ENCODE data around the gene PCSK1N.

DNA sequence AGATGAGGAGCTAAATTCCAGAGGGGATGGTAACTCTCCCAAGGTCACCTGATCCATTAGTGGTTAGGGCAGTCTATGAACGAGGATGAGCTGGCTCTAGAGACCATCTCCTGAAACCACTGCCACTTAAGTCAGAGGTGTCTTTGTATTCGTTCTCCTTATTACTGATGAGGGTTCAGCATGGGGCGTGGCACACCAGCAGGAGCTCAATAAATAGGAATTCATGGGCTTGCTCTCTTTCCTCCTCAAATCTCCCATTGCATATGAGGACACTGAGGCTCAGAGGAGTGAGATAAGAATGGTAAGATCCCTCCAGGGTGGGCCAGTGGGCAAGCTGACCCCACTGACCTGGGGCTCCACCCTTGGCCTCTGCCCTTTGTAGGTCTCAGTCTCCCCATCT, 50.7 kb downstream of the PCSK1N start:
- TF ChIP-seq SPI1 (IDR thresholded peaks at IDR 0.05; ENCODE audit: low read depth, low read length) = no peak
- no peak for TF ChIP-seq POLR2AphosphoS5 (IDR thresholded peaks at IDR 0.05; ENCODE audit: low read depth, low read length)
- no peak for TF ChIP-seq POLR2A (IDR thresholded peaks at IDR 0.05; ENCODE audit: low read depth, low read length)
- no peak for TF ChIP-seq TAF1 (IDR thresholded peaks at IDR 0.05; ENCODE audit: low read depth, low read length)

Data from GM12891 (cell line).